HEK293 (cell line): ENCODE data around the gene PRKCE.
A peak's percentile ranks its signal among the peaks of the same experiment; 100 is the strongest.

Experiments
- CTCF ChIA-PET: fragments of 350-600 bp; formaldehyde crosslinking; extraction: SDS; loops from one replicate; lab custom pipeline; 2021; ENCODE audit warnings: antibody characterized with exemption; lab: Yijun Ruan, JAX
- POLR2A ChIA-PET: fragments of 300-600 bp; formaldehyde crosslinking; extraction: SDS; loops from one replicate; lab custom pipeline; 2020; ENCODE audit warnings: antibody characterized with exemption, inconsistent platforms; lab: Yijun Ruan, JAX
- H3K27ac ChIP-seq: fragments of 200-500 bp; sonication (Bioruptor generic); 2 replicates; pipeline ENCODE4 v1.5.1; 2014; ENCODE audit warnings: low read depth, low read length, control low read depth, inconsistent platforms; ENCODE audit errors: extremely low read depth
- H3K36me3 ChIP-seq, 2 experiments: fragments of 200-500 bp in 1 of 2; sonication (Bioruptor generic) in 1 of 2; 1 replicate in 1 of 2; 2 replicates in 1 of 2; pipeline ENCODE4 v1.5.1; 2014 to 2017; ENCODE audit warnings: inconsistent platforms in 2 of 2, low read length in 2 of 2; ENCODE audit not compliant: control insufficient read depth in 2 of 2, insufficient read depth in 1 of 2
- H3K4me1 ChIP-seq: fragments of 200-500 bp; sonication (Bioruptor generic); 2 replicates; pipeline ENCODE4 v1.5.1; 2014; ENCODE audit warnings: mild to moderate bottlenecking, low read length, inconsistent platforms; ENCODE audit not compliant: control insufficient read depth, insufficient read depth
- H3K4me3 ChIP-seq: 2 replicates; pipeline ENCODE4 v1.5.1; 2011; ENCODE audit warnings: low read depth, mild to moderate bottlenecking, control low read depth, low read length, moderate library complexity
- H3K9me3 ChIP-seq: fragments of 200-500 bp; sonication (Bioruptor generic); 2 replicates; pipeline ENCODE4 v1.5.1; 2014; ENCODE audit warnings: low read depth, low read length, inconsistent platforms; ENCODE audit not compliant: control insufficient read depth, insufficient read depth
- GLIS2 ChIP-seq: fragments of 450-650 bp; formaldehyde crosslinking; IDR thresholded peaks from 2 replicates; pipeline ENCODE4 v1.5.1; 2016; ENCODE audit warnings: missing biosample characterization, missing genetic modification characterization
- RBAK ChIP-seq: fragments of 450-650 bp; formaldehyde crosslinking; IDR thresholded peaks from 2 replicates; pipeline ENCODE4 v1.5.1; 2016; ENCODE audit warnings: missing biosample characterization, missing genetic modification characterization
- YY2 ChIP-seq: fragments of 450-650 bp; formaldehyde crosslinking; IDR thresholded peaks from 2 replicates; pipeline ENCODE4 v1.5.1; 2016; ENCODE audit warnings: missing biosample characterization, missing genetic modification characterization
- ZBTB17 ChIP-seq: fragments of 450-650 bp; formaldehyde crosslinking; IDR thresholded peaks from 2 replicates; pipeline ENCODE4 v1.5.1; 2016; ENCODE audit warnings: missing biosample characterization, missing genetic modification characterization
- ZNF202 ChIP-seq: fragments of 450-650 bp; formaldehyde crosslinking; IDR thresholded peaks from 2 replicates; pipeline ENCODE4 v1.5.1; 2016; ENCODE audit warnings: missing biosample characterization, missing genetic modification characterization, borderline replicate concordance
- ZNF350 ChIP-seq: fragments of 450-650 bp; formaldehyde crosslinking; IDR thresholded peaks from 2 replicates; pipeline ENCODE4 v1.5.0; 2017; ENCODE audit warnings: missing biosample characterization, mild to moderate bottlenecking, missing genetic modification characterization
- ZNF366 ChIP-seq: fragments of 450-650 bp; formaldehyde crosslinking; conservative IDR thresholded peaks from 2 replicates; pipeline ENCODE4 v1.5.1; 2016; ENCODE audit warnings: missing biosample characterization, missing genetic modification characterization
- ZNF391 ChIP-seq: fragments of 450-650 bp; formaldehyde crosslinking; IDR thresholded peaks from 2 replicates; pipeline ENCODE4 v1.5.1; 2016; ENCODE audit warnings: low read depth, missing biosample characterization, missing genetic modification characterization, borderline replicate concordance
- ZNF48 ChIP-seq: fragments of 450-650 bp; formaldehyde crosslinking; IDR thresholded peaks from 2 replicates; pipeline ENCODE4 v1.5.1; 2016; ENCODE audit warnings: missing biosample characterization, missing genetic modification characterization
- ZNF521 ChIP-seq: fragments of 450-650 bp; formaldehyde crosslinking; IDR thresholded peaks from 2 replicates; pipeline ENCODE4 v1.5.1; 2017; ENCODE audit warnings: missing biosample characterization, mild to moderate bottlenecking, missing genetic modification characterization
- ZNF561 ChIP-seq: fragments of 450-650 bp; IDR thresholded peaks from 2 replicates; pipeline ENCODE4 v1.5.1; 2018; ENCODE audit warnings: missing biosample characterization, missing genetic modification characterization, borderline replicate concordance
- ZNF677 ChIP-seq: fragments of 450-650 bp; IDR thresholded peaks from 2 replicates; pipeline ENCODE4 v1.5.0; 2018; ENCODE audit warnings: missing biosample characterization, mild to moderate bottlenecking, missing genetic modification characterization, moderate library complexity
- ZNF768 ChIP-seq: fragments of 450-650 bp; formaldehyde crosslinking; IDR thresholded peaks from 2 replicates; pipeline ENCODE4 v1.5.1; 2018; ENCODE audit warnings: missing biosample characterization, mild to moderate bottlenecking, missing genetic modification characterization
- TF ChIP-seq, protein P1 (sequence below): fragments of 450-650 bp; formaldehyde crosslinking; IDR thresholded peaks from 2 replicates; pipeline ENCODE4 v1.5.1; 2017; ENCODE audit warnings: missing biosample characterization, missing genetic modification characterization

Gene PRKCE

DNA sequence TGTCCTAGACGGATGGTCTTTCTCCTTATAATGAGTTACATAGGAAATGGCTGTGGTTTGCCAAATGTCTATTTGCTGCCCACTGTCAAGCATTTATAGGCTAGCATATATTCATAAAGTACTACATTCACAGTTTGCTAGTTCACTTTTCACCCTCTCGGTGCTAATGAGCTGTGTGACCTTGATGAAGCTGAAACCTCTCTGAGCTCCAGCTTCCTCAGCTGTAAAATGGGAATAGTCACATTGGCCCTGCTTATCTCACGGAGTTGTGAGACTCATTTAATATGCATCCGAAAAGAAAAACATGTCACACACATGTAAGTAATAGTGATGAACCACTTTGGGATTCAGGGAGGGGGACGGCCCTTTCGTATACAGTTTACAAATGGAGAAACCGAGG lies 17.0 kb downstream of the PRKCE start:
- no peak overlapping the region for H3K4me3 ChIP-seq
- CTCF ChIA-PET: interaction anchor here (0.6 kb wide), 1 partner anchor 101 kb away, joined by 3 read pairs; no protein-coding TSS in a partner anchor
- no peaks in the 10 kb centered on the region for H3K9me3 ChIP-seq
- no peak overlapping the region for H3K27ac ChIP-seq
- TF ChIP-seq ZNF768 (tag by site-specific recombination) (0 out of 2 replicates have a peak, but pooled peaks have one; percentile 48), ZBTB17 (tag by site-specific recombination) (no peak)
- TF ChIP-seq, all 188 proteins: peak for 1
- POLR2A ChIA-PET: no interaction called here
- H3K36me3 ChIP-seq: no peaks in the 10 kb centered on the region; a peak in 1 of 3 replicates
- peaks cover 6% of the 10 kb centered on the region; the same call in 1 of the 2 replicates for H3K4me1 ChIP-seq

- no peak for TF ChIP-seq ZNF391 (tag by site-specific recombination)
- TF ChIP-seq ZNF677 (tag by site-specific recombination): peak; percentile 90
- Histone ChIP-seq H3K27ac (no peak overlapping the region), H3K9me3 (no peaks in the 10 kb centered on the region), H3K4me1 (peaks cover 11% of the 10 kb centered on the region), H3K4me3 (no peak overlapping the region), H3K36me3 (no peaks in the 10 kb centered on the region)
- POLR2A ChIA-PET: no interaction called here
- CTCF ChIA-PET: no interaction called here
Measured at GRCh38 chr2:45669032-45669486, 17.6 kb downstream of the PRKCE start.

GRCh38 chr2:45670646-45671045 lies 19.2 kb downstream of the PRKCE start:
- Histone ChIP-seq H3K9me3 (no peaks in the 10 kb centered on the region), H3K4me3 (no peak overlapping the region), H3K4me1 (peaks cover 26% of the 10 kb centered on the region), H3K36me3 (no peaks in the 10 kb centered on the region), H3K27ac (no peak overlapping the region)
- POLR2A ChIA-PET: interaction anchor here (0.6 kb wide), 1 partner anchor 73 kb away, joined by 3 read pairs; no protein-coding TSS in a partner anchor
- TF ChIP-seq ZNF561: no peak
- no peak for TF ChIP-seq ZNF350 (tag by site-specific recombination)
- TF ChIP-seq, protein P1, sequence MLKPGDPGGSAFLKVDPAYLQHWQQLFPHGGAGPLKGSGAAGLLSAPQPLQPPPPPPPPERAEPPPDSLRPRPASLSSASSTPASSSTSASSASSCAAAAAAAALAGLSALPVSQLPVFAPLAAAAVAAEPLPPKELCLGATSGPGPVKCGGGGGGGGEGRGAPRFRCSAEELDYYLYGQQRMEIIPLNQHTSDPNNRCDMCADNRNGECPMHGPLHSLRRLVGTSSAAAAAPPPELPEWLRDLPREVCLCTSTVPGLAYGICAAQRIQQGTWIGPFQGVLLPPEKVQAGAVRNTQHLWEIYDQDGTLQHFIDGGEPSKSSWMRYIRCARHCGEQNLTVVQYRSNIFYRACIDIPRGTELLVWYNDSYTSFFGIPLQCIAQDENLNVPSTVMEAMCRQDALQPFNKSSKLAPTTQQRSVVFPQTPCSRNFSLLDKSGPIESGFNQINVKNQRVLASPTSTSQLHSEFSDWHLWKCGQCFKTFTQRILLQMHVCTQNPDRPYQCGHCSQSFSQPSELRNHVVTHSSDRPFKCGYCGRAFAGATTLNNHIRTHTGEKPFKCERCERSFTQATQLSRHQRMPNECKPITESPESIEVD (tag by site-specific recombination): peak; percentile 75
- CTCF ChIA-PET: no interaction called here

DNA sequence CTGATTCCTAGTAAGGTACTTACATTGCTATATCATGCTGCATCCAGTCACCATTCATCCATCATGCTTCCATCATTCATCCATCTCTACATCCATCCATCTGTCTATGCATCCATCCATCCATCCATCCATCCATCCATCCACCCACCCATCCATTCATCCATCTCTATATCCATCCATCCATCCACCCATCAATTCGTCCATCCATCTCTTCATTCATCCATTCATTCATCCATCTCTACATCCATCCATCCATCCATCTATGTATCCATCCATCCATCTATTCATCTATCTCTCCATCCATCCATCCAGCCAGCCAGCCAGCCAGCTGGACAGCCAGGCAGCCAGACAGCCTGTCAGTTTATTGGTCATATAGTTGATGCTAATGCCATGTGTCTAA lies 20.7 kb downstream of the PRKCE start:
- Histone ChIP-seq H3K4me3 (no peak overlapping the region), H3K36me3 (no peaks in the 10 kb centered on the region), H3K4me1 (peaks cover 26% of the 10 kb centered on the region), H3K27ac (no peak overlapping the region), H3K9me3 (no peaks in the 10 kb centered on the region)
- TF ChIP-seq GLIS2 (tag by site-specific recombination): no peak
- peak; percentile 98 for TF ChIP-seq ZBTB17 (tag by site-specific recombination)
- TF ChIP-seq ZNF366 (tag by site-specific recombination): peak; percentile 99
- TF ChIP-seq ZNF521 (tag by site-specific recombination): 0 out of 2 replicates have a peak, but pooled peaks have one; percentile 41
- TF ChIP-seq ZNF202 (tag by site-specific recombination): no peak
- TF ChIP-seq ZNF48 (tag by site-specific recombination): no peak
- no peak for TF ChIP-seq RBAK (tag by site-specific recombination)
- no peak for TF ChIP-seq YY2 (tag by site-specific recombination)
- ChIA-PET POLR2A (no interaction called here), CTCF (interaction anchor here (0.6 kb wide), 1 partner anchor 17 kb away, joined by 3 read pairs; no protein-coding TSS in a partner anchor)
